A549 (cell line): Measurements from ENCODE around the gene ATP2C1. TPM values are rescaled to one million over a fixed set of nuclear protein-coding genes. Genes with fewer than 3 reads are reported as not detected.
A peak's percentile ranks its signal among the peaks of the same experiment; 100 is the strongest.
"Not testable (repeated sequence)": the region's sequence is repeated elsewhere in the genome, so short reads cannot be mapped to it uniquely, and the experiment has no call there.

Experiments
- ATAC-seq, 2 experiments: fragments of 200-7000 bp in 1 of 2; fragments of >200 bp in 1 of 2; cut with Nextera tagmentation in 1 of 2; cut with Tn5 transposase in 1 of 2; 3 replicates each; pipeline versions ENCODE4 v1.8.0 to v1.9.1; 2018 to 2020; ENCODE audit warnings: mild to moderate bottlenecking in 1 of 2, moderate library complexity in 1 of 2
- CTCF ChIA-PET: fragments of 300-600 bp; sonication (Branson Sonifier 250); formaldehyde crosslinking; extraction: SDS; loops from one replicate; lab custom pipeline; 2021; ENCODE audit warnings: antibody characterized with exemption, inconsistent platforms; lab: Yijun Ruan, JAX
- POLR2A ChIA-PET: fragments of 350-600 bp; formaldehyde crosslinking; extraction: SDS; loops from one replicate; lab custom pipeline; 2021; ENCODE audit warnings: antibody characterized with exemption, inconsistent platforms; lab: Yijun Ruan, JAX
- DNase-seq, 2 experiments: peaks; one replicate each; pipeline versions ENCODE4 v3.0.0 to v3.0.0-alpha.2; 2011 to 2016; ENCODE audit warnings: low read depth in 1 of 2, low spot score in 1 of 2
- FAIRE-seq: peaks from 2 replicates; lab custom pipeline; 2011; peaks lifted over from hg19 to GRCh38; lab: Jason Lieb, UNC
- H3K27ac ChIP-seq, 2 experiments: fragments of >200 bp; sonication (Bioruptor Twin); formaldehyde crosslinking; 3 replicates each; pipeline ENCODE4 v1.5.1; 2016 to 2017
- H3K4me1 ChIP-seq: fragments of >200 bp; sonication (Bioruptor Twin); formaldehyde crosslinking; 3 replicates; pipeline ENCODE4 v1.6.1; 2016
- H3K4me2 ChIP-seq: fragments of >200 bp; sonication (Bioruptor Twin); formaldehyde crosslinking; 3 replicates; pipeline ENCODE4 v1.6.1; 2016
- H3K4me3 ChIP-seq: fragments of >200 bp; sonication (Bioruptor Twin); formaldehyde crosslinking; 3 replicates; pipeline ENCODE4 v1.5.1; 2016
- H3K9me3 ChIP-seq: fragments of >200 bp; sonication (Bioruptor Twin); formaldehyde crosslinking; 3 replicates; pipeline ENCODE4 v1.6.1; 2016
- CEBPB ChIP-seq, 2 experiments: fragments of >200 bp in 1 of 2; sonication (Bioruptor Twin) in 1 of 2; formaldehyde crosslinking in 1 of 2; IDR thresholded peaks; 2 replicates each; pipeline ENCODE4 v1.6.1; 2012 to 2016
- EP300 ChIP-seq, 2 experiments: fragments of >200 bp; sonication (Bioruptor Twin); formaldehyde crosslinking; IDR thresholded peaks; 2 replicates in 1 of 2; 3 replicates in 1 of 2; pipeline ENCODE4 v1.6.1; 2016 to 2017
- FOSL2 ChIP-seq, 2 experiments: fragments of 450-650 bp in 1 of 2; fragments of >200 bp in 1 of 2; sonication (Bioruptor Twin) in 1 of 2; formaldehyde crosslinking; IDR thresholded peaks; 2 replicates each; pipeline versions ENCODE4 v1.5.0 to v1.6.1; 2016 to 2020; ENCODE audit warnings: mild to moderate bottlenecking in 1 of 2, moderate library complexity in 1 of 2
- HEYL ChIP-seq: fragments of 250-450 bp; sonication (Bioruptor Pico); IDR thresholded peaks from 2 replicates; pipeline ENCODE4 v1.8.0; 2021; ENCODE audit warnings: mild to moderate bottlenecking, moderate library complexity
- HOXA7 ChIP-seq: fragments of 250-450 bp; sonication (Bioruptor Pico); IDR thresholded peaks from 2 replicates; pipeline ENCODE4 v1.5.0; 2020; ENCODE audit warnings: mild to moderate bottlenecking, moderate library complexity
- KDM1A ChIP-seq: fragments of 200-600 bp; sonication (generic); IDR thresholded peaks from 2 replicates; pipeline ENCODE4 v1.6.1; 2016; ENCODE audit warnings: low read depth, mild to moderate bottlenecking
- MAFK ChIP-seq: fragments of 450-650 bp; IDR thresholded peaks from 2 replicates; pipeline ENCODE4 v1.6.1; 2014; ENCODE audit not compliant: partially characterized antibody
- NFE2L2 ChIP-seq: fragments of 150-350 bp; conservative IDR thresholded peaks from 2 replicates; pipeline ENCODE4 v1.6.1; 2014; ENCODE audit warnings: low read length
- NR3C1 ChIP-seq: fragments of >200 bp; sonication (Bioruptor Twin); formaldehyde crosslinking; IDR thresholded peaks from 3 replicates; pipeline ENCODE4 v1.6.1; 2017
- PHF8 ChIP-seq: fragments of 200-600 bp; sonication (generic); IDR thresholded peaks from 2 replicates; pipeline ENCODE4 v1.6.1; 2016; ENCODE audit warnings: low read depth, mild to moderate bottlenecking, antibody characterized with exemption, moderate library complexity, borderline replicate concordance
- ZC3H11A ChIP-seq: fragments of 450-650 bp; IDR thresholded peaks from 2 replicates; pipeline ENCODE4 v1.6.1; 2014; ENCODE audit warnings: antibody characterized with exemption, mild to moderate bottlenecking
- WGBS: methylation state at CpG from one replicate; pipeline ENCODE4 v1.1.6; 2017; ENCODE audit errors: missing lambda C conversion rate; 5-methylcytosine and 5-hydroxymethylcytosine counted together
- polyA plus RNA-seq, 4 experiments: library from polyadenylated mRNA; depleted of rRNA in 3 of 4; stranded (reverse); fragments of >200 nt; fragmentation: RNase III in 1 of 4; extraction: RNeasy Plus Mini Kit Qiagen cat#74134 plus additional on column Dnase treatment in 1 of 4; gene quantifications; 2 replicates in 3 of 4; 3 replicates in 1 of 4; pipeline ENCODE4 v1.2.3, GENCODE V29; 2011 to 2017
- TF ChIP-seq, protein P1 (sequence below): fragments of 200-600 bp; sonication (generic); IDR thresholded peaks from 2 replicates; pipeline ENCODE4 v1.6.1; 2016; ENCODE audit warnings: antibody characterized with exemption, mild to moderate bottlenecking, moderate library complexity
- TF ChIP-seq, protein P2 (sequence below): fragments of 250-450 bp; sonication (Bioruptor Pico); IDR thresholded peaks from 2 replicates; pipeline ENCODE4 v1.5.0; 2021; ENCODE audit warnings: mild to moderate bottlenecking, moderate library complexity, borderline replicate concordance
- TF ChIP-seq, protein P3 (sequence below): fragments of >200 bp; sonication (Bioruptor Twin); formaldehyde crosslinking; IDR thresholded peaks from 3 replicates; pipeline ENCODE4 v1.6.1; 2016
- TF ChIP-seq, protein P4 (sequence below): fragments of >200 bp; sonication (Bioruptor Twin); formaldehyde crosslinking; IDR thresholded peaks from 3 replicates; pipeline ENCODE4 v1.5.1; 2016
- TF ChIP-seq, protein P5 (sequence below): fragments of 450-650 bp; IDR thresholded peaks from 2 replicates; pipeline ENCODE4 v1.6.1; 2014; ENCODE audit warnings: antibody characterized with exemption

The ATP2C1 gene
- polyA plus RNA-seq, 2 of the 4 experiments (the other 2 are of a cell fraction), result 48.1 to 74.3 TPM

DNA sequence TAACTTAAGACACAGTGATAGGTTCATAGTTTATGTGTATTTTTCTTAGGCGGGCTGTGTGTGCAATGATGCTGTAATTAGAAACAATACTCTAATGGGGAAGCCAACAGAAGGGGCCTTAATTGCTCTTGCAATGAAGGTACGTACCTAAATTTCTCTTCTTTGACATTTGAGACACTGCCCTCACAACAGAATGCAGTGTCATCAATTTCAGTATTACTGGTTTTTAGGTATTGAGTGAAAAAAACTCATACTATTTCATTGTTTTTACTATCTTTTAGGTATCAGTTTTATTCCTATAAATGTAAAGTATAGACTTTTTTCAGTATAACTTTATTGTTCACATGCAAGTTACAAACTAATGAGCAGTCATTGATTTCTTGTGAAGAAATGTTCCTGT is 73.4 kb downstream of the ATP2C1 start:
- FAIRE-seq, result no peak
- Histone ChIP-seq H3K4me2 (no peak overlapping the region), H3K4me3 (no peak overlapping the region), H3K4me1 (peaks cover 24% of the 10 kb centered on the region), H3K9me3 (no peaks in the 10 kb centered on the region), H3K27ac (no peak overlapping the region)
- CTCF ChIA-PET, result no interaction called here
- POLR2A ChIA-PET, result no interaction called here
- TF ChIP-seq FOSL2 (IDR thresholded peaks at IDR 0.05) (no peak), FOSL2 (CRISPR knock-in tag; IDR thresholded peaks at IDR 0.05) (no peak), MAFK (peak; percentile 74)
- no peak for ATAC-seq
- no peak for DNase-seq
- WGBS, result 93% methylated on average over 2 of the region's 2 CpGs

DNA sequence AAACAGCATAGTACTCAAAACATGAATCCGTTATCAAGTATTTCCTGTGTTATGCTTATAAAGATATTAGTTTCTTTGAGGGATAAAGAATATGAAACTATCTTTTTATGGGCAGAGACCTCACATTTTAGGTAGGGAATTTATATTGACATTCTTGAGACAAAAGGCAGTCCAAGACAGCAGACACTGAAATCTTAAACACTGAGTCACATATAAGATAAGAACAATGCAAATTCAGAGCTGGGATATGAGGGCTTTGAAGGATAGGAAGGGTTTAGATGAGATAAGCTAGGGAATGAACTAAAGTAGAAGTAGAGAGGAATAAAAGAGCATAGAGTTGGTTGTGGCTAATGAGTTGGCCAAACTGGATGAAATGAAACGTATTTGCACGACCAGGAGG is 74.3 kb downstream of the ATP2C1 start:
- TF ChIP-seq PHF8, result no peak
- DNase-seq (no peak), ATAC-seq (no peak), FAIRE-seq (no peak)
- POLR2A ChIA-PET, result no interaction called here
- 61% methylated on average over 3 of the region's 3 CpGs for WGBS
- no peaks in the 10 kb centered on the region for H3K9me3 ChIP-seq
- 0 out of 3 replicates have a peak overlapping the region, but pooled peaks have one; percentile 12 for H3K4me2 ChIP-seq
- no peak overlapping the region for H3K4me3 ChIP-seq
- CTCF ChIA-PET, result no interaction called here
- no peak overlapping the region for H3K27ac ChIP-seq
- peaks cover 22% of the 10 kb centered on the region for H3K4me1 ChIP-seq

DNA sequence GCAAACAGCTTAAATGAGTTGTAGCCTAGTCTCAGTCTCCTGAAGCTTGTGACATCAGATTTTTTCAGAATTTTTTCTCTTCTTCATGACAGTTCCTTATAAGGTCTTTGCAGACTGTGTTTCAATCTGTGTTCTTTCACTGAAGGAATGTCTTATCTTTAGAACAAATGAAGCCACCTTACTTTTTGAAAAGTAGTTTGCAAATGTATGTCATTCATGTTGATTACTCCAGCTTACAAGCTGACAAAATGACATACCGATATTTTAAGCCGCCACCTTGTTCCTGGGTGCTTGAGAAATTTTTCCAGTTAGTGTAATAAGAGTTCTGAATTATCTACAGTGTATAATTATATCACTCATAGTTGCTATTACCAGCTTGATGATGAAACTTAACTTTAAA is 75.7 kb downstream of the ATP2C1 start:
- FAIRE-seq, result no peak
- POLR2A ChIA-PET, result no interaction called here
- 97% methylated on average over 2 of the region's 2 CpGs for WGBS
- DNase-seq, result no peak
- Histone ChIP-seq H3K9me3 (no peaks in the 10 kb centered on the region), H3K4me2 (no peak overlapping the region), H3K27ac (no peak overlapping the region), H3K4me3 (no peak overlapping the region), H3K4me1 (peaks cover 8% of the 10 kb centered on the region; the same call in 2 of the 3 replicates)
- no peak for TF ChIP-seq KDM1A
- TF ChIP-seq NFE2L2, result no peak
- TF ChIP-seq HEYL, result no peak
- TF ChIP-seq, protein P1, sequence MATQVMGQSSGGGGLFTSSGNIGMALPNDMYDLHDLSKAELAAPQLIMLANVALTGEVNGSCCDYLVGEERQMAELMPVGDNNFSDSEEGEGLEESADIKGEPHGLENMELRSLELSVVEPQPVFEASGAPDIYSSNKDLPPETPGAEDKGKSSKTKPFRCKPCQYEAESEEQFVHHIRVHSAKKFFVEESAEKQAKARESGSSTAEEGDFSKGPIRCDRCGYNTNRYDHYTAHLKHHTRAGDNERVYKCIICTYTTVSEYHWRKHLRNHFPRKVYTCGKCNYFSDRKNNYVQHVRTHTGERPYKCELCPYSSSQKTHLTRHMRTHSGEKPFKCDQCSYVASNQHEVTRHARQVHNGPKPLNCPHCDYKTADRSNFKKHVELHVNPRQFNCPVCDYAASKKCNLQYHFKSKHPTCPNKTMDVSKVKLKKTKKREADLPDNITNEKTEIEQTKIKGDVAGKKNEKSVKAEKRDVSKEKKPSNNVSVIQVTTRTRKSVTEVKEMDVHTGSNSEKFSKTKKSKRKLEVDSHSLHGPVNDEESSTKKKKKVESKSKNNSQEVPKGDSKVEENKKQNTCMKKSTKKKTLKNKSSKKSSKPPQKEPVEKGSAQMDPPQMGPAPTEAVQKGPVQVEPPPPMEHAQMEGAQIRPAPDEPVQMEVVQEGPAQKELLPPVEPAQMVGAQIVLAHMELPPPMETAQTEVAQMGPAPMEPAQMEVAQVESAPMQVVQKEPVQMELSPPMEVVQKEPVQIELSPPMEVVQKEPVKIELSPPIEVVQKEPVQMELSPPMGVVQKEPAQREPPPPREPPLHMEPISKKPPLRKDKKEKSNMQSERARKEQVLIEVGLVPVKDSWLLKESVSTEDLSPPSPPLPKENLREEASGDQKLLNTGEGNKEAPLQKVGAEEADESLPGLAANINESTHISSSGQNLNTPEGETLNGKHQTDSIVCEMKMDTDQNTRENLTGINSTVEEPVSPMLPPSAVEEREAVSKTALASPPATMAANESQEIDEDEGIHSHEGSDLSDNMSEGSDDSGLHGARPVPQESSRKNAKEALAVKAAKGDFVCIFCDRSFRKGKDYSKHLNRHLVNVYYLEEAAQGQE, result no peak
- no peak for TF ChIP-seq CEBPB (IDR thresholded peaks at IDR 0.05)
- ATAC-seq, result no peak
- CTCF ChIA-PET, result no interaction called here

DNA sequence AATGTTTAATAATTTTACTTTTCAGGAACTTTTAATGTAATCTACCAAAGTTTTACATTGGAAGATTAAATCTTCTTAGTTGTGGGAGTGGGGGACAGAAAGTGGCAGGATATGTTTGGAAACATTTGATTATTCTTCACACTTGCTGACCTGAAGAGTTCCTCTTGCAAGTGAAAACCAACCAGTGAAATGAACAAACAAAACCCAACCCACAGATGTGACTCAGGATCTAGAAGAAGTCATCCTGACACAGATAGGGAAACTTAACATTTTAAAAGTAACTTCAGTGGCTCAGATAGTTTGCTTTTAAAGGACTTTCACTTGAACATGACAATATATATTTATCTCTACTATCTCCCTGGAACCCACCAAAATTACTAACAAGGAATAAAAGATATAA is 77.3 kb downstream of the ATP2C1 start:
- FAIRE-seq (no peak), ATAC-seq (no peak), DNase-seq (no peak)
- Histone ChIP-seq H3K4me1 (peaks cover 4% of the 10 kb centered on the region; the same call in 2 of the 3 replicates), H3K27ac (no peak overlapping the region), H3K4me3 (no peak overlapping the region), H3K4me2 (no peak overlapping the region), H3K9me3 (no peaks in the 10 kb centered on the region)
- CTCF ChIA-PET, result no interaction called here
- TF ChIP-seq, protein P2, sequence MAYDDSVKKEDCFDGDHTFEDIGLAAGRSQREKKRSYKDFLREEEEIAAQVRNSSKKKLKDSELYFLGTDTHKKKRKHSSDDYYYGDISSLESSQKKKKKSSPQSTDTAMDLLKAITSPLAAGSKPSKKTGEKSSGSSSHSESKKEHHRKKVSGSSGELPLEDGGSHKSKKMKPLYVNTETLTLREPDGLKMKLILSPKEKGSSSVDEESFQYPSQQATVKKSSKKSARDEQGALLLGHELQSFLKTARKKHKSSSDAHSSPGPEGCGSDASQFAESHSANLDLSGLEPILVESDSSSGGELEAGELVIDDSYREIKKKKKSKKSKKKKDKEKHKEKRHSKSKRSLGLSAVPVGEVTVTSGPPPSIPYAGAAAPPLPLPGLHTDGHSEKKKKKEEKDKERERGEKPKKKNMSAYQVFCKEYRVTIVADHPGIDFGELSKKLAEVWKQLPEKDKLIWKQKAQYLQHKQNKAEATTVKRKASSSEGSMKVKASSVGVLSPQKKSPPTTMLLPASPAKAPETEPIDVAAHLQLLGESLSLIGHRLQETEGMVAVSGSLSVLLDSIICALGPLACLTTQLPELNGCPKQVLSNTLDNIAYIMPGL (CRISPR knock-in tag), result no peak
- TF ChIP-seq, protein P3, sequence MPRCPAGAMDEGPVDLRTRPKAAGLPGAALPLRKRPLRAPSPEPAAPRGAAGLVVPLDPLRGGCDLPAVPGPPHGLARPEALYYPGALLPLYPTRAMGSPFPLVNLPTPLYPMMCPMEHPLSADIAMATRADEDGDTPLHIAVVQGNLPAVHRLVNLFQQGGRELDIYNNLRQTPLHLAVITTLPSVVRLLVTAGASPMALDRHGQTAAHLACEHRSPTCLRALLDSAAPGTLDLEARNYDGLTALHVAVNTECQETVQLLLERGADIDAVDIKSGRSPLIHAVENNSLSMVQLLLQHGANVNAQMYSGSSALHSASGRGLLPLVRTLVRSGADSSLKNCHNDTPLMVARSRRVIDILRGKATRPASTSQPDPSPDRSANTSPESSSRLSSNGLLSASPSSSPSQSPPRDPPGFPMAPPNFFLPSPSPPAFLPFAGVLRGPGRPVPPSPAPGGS, result no peak
- no peak for TF ChIP-seq HOXA7 (CRISPR knock-in tag)
- TF ChIP-seq, protein P4, sequence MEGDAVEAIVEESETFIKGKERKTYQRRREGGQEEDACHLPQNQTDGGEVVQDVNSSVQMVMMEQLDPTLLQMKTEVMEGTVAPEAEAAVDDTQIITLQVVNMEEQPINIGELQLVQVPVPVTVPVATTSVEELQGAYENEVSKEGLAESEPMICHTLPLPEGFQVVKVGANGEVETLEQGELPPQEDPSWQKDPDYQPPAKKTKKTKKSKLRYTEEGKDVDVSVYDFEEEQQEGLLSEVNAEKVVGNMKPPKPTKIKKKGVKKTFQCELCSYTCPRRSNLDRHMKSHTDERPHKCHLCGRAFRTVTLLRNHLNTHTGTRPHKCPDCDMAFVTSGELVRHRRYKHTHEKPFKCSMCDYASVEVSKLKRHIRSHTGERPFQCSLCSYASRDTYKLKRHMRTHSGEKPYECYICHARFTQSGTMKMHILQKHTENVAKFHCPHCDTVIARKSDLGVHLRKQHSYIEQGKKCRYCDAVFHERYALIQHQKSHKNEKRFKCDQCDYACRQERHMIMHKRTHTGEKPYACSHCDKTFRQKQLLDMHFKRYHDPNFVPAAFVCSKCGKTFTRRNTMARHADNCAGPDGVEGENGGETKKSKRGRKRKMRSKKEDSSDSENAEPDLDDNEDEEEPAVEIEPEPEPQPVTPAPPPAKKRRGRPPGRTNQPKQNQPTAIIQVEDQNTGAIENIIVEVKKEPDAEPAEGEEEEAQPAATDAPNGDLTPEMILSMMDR, result no peak
- TF ChIP-seq NFE2L2, result no peak
- no peak for TF ChIP-seq EP300 (IDR thresholded peaks at IDR 0.05)
- TF ChIP-seq ZC3H11A, result no peak
- no peak for TF ChIP-seq NR3C1
- no peak for TF ChIP-seq PHF8
- TF ChIP-seq, protein P5, sequence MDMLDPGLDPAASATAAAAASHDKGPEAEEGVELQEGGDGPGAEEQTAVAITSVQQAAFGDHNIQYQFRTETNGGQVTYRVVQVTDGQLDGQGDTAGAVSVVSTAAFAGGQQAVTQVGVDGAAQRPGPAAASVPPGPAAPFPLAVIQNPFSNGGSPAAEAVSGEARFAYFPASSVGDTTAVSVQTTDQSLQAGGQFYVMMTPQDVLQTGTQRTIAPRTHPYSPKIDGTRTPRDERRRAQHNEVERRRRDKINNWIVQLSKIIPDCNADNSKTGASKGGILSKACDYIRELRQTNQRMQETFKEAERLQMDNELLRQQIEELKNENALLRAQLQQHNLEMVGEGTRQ, result no peak
- POLR2A ChIA-PET, result no interaction called here

DNA sequence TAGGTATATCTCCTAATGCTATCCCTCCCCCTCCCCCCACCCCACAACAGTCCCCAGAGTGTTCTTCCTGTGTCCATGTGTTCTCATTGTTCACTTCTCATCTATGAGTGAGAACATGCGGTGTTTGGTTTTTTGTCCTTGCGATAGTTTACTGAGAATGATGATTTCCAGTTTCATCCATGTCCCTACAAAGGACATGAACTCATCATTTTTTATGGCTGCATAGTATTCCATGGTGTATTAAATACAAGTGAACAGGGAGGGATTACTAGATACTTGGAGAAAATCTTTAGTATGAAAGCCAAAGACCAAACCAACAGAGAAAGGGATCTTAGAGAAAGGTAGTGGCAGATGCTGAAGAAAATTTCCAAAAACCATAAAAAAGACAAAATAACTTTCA is 78.7 kb downstream of the ATP2C1 start:
- POLR2A ChIA-PET, H3K4me1 ChIP-seq, ATAC-seq, DNase-seq, FAIRE-seq, H3K4me2 ChIP-seq, H3K4me3 ChIP-seq, H3K27ac ChIP-seq, H3K9me3 ChIP-seq: not testable (repeated sequence)
- CTCF ChIA-PET, result interaction anchor here (0.6 kb wide), 1 partner anchor 1310 kb away, joined by 4 read pairs; no protein-coding TSS in a partner anchor
- 94% methylated on average over 2 of the region's 2 CpGs for WGBS
